Measurements from ENCODE around the gene CRABP2.

Gene CRABP2

GRCh38 chr1:156654700-156655099 is 50.7 kb downstream of the CRABP2 start:
- no peak for DNase-seq (ENCODE audit: low spot score)

- no peak for DNase-seq (ENCODE audit: low spot score)
These were observed 52.4 kb downstream of the CRABP2 start for GRCh38 chr1:156652992-156653355.

- DNase-seq (ENCODE audit: low spot score), result no peak
These were observed 53.0 kb downstream of the CRABP2 start for GRCh38 chr1:156652131-156652991.
